Bronchial epithelial cell (primary cell): ENCODE data around the gene SYPL1. TPM values are rescaled to one million over a fixed set of nuclear protein-coding genes. Genes with fewer than 3 reads are reported as not detected.
A peak's percentile ranks its signal among the peaks of the same experiment; 100 is the strongest.

Experiments
- DNase-seq: peaks from one replicate; pipeline ENCODE4 v3.0.0-alpha.2; 2010; ENCODE audit warnings: low read depth
- FAIRE-seq: peaks from 2 replicates; lab custom pipeline; 2011; peaks lifted over from hg19 to GRCh38; lab: Jason Lieb, UNC
- H3K27me3 ChIP-seq: 2 replicates; pipeline ENCODE4 v1.5.1; 2011; ENCODE audit warnings: low read length; ENCODE audit not compliant: control insufficient read depth, insufficient read depth
- H3K36me3 ChIP-seq: 2 replicates; pipeline ENCODE4 v1.5.1; 2011; ENCODE audit warnings: low read length; ENCODE audit not compliant: control insufficient read depth, insufficient read depth
- H3K4me3 ChIP-seq: 2 replicates; pipeline ENCODE4 v1.5.1; 2011; ENCODE audit warnings: mild to moderate bottlenecking, low read depth, low read length, control low read depth
- CTCF ChIP-seq: IDR thresholded peaks from 2 replicates; pipeline ENCODE4 v1.5.1; 2011; ENCODE audit warnings: mild to moderate bottlenecking, moderate library complexity, low read length, control low read depth, inconsistent platforms; ENCODE audit not compliant: insufficient read depth, severe bottlenecking
- total RNA-seq: library from RNA; depleted of rRNA; stranded (reverse); fragments of >200 nt; gene quantifications from 2 replicates; pipeline ENCODE4 v1.2.1, GENCODE V29; 2014

The SYPL1 gene
- total RNA-seq, 1 donor from 2014 or later, result 74.8 TPM

DNA sequence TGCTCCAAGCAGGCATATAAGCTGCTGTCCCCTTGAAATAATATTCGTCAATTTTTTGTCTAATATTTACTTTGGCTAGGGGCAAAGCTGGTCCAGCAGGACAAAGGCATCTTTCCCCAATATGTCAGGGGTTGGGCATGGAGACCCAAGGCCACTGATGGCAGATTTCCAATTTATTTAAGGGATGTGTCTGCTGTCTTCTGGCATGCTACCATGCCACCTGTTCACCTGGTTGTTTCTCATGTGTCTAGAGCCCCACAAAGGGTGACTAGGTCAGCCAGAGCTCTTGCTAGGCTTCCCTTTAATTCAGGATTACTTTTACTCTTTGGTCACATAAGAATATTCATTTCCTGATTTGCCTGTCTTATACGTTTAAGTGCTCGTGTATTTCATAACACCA is 22.1 kb upstream of the SYPL1 start:
- no peak for FAIRE-seq
- Histone ChIP-seq H3K27me3 (no peaks in the 10 kb centered on the region), H3K36me3 (no peaks in the 10 kb centered on the region), H3K4me3 (no peak overlapping the region)
- DNase-seq, result no peak
- TF ChIP-seq CTCF, result no peak

GRCh38 chr7:106129291-106129690 is 17.2 kb upstream of the SYPL1 start:
- Histone ChIP-seq H3K4me3 (no peak overlapping the region), H3K36me3 (no peaks in the 10 kb centered on the region)
- FAIRE-seq, result no peak

DNA sequence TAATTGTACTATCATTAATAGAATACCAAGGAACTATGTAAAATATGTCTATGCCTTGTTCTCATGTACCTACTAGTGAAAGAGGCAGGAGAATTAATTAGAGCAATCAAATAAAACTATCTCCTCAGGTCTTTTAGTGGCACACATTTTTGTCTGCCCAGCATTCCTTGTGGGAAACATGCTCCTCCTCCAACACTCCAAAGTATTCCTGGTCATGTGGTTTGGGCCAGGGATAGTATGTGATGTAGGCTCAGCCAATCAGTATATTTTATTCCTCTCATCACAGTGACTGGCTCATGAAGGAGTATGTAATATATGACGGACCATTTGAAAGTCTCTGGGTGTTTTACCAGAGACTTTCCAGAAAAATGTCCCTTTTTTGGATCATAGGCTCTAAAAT is 16.7 kb upstream of the SYPL1 start:
- DNase-seq, result no peak
- TF ChIP-seq CTCF, result no peak
- H3K4me3 ChIP-seq, result no peak overlapping the region
- H3K27me3 ChIP-seq, result no peaks in the 10 kb centered on the region
- H3K36me3 ChIP-seq, result no peaks in the 10 kb centered on the region
- FAIRE-seq, result no peak

More at GRCh38 chr7:106129291-106129690, 17.2 kb upstream of the SYPL1 start:
- no peak for TF ChIP-seq CTCF
- no peaks in the 10 kb centered on the region for H3K27me3 ChIP-seq
- DNase-seq, result no peak

DNA sequence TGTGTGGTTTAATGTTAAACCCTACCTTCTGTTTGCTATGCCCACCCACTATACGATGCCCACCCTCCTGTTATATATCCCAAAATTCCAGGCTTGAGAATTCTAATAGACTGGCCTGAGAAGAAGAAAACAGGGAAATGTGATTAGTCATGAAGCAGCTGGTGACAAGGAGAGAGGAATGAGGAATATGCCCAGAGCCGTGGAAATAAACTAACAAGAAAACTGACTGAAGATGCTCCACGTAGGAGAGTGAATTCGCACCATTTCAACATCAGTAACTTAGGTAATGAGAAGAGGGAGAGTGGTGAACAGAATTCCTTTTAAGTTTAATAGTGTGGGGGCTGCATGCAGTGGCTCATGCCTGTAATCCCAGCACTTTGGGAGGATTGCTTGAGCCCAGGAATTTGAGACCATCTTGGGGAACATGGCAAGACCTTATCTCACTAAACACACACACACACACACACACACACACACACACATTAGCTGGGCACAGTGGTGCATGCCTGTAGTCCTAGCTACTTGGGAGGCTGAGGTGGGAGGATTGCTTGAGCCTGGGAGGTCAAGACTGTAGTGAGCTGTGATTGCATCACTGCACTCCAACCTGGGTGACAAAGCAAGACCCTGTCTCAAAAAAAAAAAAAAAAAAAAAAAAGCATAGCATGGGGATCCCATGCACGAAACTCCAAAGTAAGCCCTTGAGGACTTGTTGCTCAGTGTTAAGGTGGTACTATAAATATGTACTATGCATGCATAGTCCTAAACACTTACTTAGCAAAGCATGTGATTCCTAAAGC is 16.1 kb upstream of the SYPL1 start:
- Histone ChIP-seq H3K36me3 (no peaks in the 10 kb centered on the region), H3K4me3 (no peak overlapping the region), H3K27me3 (no peaks in the 10 kb centered on the region)
- no peak for TF ChIP-seq CTCF
- DNase-seq (peak; percentile 13), FAIRE-seq (no peak)

DNA sequence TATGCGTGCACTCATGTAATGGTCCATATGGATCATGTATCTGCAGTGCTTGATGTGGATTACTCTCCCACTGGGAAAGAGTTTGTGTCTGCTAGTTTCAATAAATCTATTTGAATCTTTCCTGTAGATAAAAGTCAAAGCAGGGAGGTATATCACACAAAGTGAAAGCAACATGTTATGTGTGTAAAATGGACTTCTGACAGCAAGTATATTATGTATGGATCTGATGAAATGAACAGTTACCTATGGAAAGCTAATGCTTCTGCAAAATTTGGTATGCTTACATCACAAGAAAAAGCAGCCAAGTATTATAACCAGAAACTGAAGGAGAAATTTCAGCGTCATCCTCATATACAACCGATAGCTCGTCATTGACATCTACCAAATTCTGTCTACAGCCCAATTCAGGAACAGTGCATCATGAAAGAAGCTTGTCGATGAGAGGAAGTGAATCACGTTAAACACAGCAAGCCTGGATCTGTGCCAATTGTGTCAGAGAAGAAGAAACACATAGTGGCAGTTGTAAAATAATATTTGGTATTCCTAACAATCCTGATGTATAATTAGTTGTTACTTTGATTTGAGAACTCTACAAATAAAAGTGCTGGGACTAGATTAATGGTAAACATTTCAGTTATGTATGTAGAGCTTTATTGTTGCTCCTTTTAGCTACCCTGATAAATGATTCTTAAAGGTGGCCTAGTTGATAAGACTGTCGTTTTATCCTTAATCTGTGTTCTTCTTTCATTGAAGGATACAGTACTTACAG is 14.2 kb upstream of the SYPL1 start:
- peak; percentile 82 for DNase-seq
- FAIRE-seq, result no peak

More for the DNA sequence above, 14.2 kb upstream of the SYPL1 start:
- Histone ChIP-seq H3K4me3 (no peak overlapping the region), H3K36me3 (no peaks in the 10 kb centered on the region), H3K27me3 (no peaks in the 10 kb centered on the region)
- TF ChIP-seq CTCF, result no peak
